Endodermal cell (in vitro differentiated cells): ENCODE results near the gene VAV3. TPM values are rescaled to one million over a fixed set of nuclear protein-coding genes. Genes with fewer than 3 reads are reported as not detected.

Source experiments
- DNase-seq: peaks from one replicate; pipeline ENCODE4 v3.0.0-alpha.2; 2017
- H3K27ac ChIP-seq: 2 replicates; pipeline ENCODE4 v1.5.1; 2013; ENCODE audit warnings: mild to moderate bottlenecking, low read depth, low read length, moderate library complexity
- H3K27me3 ChIP-seq: 2 replicates; pipeline ENCODE4 v1.6.1; 2013; ENCODE audit warnings: mild to moderate bottlenecking, low read length, moderate library complexity; ENCODE audit not compliant: insufficient read depth, control insufficient read depth, poor library complexity, severe bottlenecking
- H3K36me3 ChIP-seq: 2 replicates; pipeline ENCODE4 v1.7.0; 2013; ENCODE audit warnings: mild to moderate bottlenecking, low read length, moderate library complexity; ENCODE audit not compliant: control insufficient read depth, insufficient read depth
- H3K4me1 ChIP-seq: one replicate; pipeline ENCODE4 v1.7.0; 2013; ENCODE audit warnings: low read length; ENCODE audit not compliant: control insufficient read depth, insufficient read depth
- H3K4me3 ChIP-seq: 2 replicates; pipeline ENCODE4 v1.5.1; 2013; ENCODE audit warnings: mild to moderate bottlenecking, low read length, moderate library complexity
- H3K9ac ChIP-seq: 2 replicates; pipeline ENCODE4 v1.6.1; 2013; ENCODE audit warnings: mild to moderate bottlenecking, low read length, moderate library complexity; ENCODE audit not compliant: poor library complexity, severe bottlenecking; ENCODE audit errors: extremely low read depth
- H3K9me3 ChIP-seq: 2 replicates; pipeline ENCODE4 v1.6.1; 2013; ENCODE audit warnings: mild to moderate bottlenecking, low read length, moderate library complexity; ENCODE audit not compliant: control insufficient read depth
- H3K27ac Mint-ChIP-seq: 2 replicates; pipeline ENCODE4 v1.8.0; 2020; ENCODE audit warnings: mixed read lengths
- H3K27me3 Mint-ChIP-seq: 2 replicates; pipeline ENCODE4 v1.8.0; 2021; ENCODE audit warnings: mild to moderate bottlenecking, mixed read lengths; ENCODE audit not compliant: insufficient read depth
- H3K36me3 Mint-ChIP-seq: 2 replicates; pipeline ENCODE4 v1.8.0; 2020; ENCODE audit warnings: low read depth, mixed read lengths
- H3K4me1 Mint-ChIP-seq: 2 replicates; pipeline ENCODE4 v1.8.0; 2020; ENCODE audit warnings: mixed read lengths
- H3K4me3 Mint-ChIP-seq: 2 replicates; pipeline ENCODE4 v1.8.0; 2020; ENCODE audit warnings: mild to moderate bottlenecking, moderate library complexity, mixed read lengths
- H3K9me3 Mint-ChIP-seq: 2 replicates; pipeline ENCODE4 v1.8.0; 2020; ENCODE audit warnings: mild to moderate bottlenecking, mixed read lengths
- CTCF ChIP-seq: fragments of 200-600 bp; sonication (generic); conservative IDR thresholded peaks from 2 replicates; pipeline ENCODE4 v1.5.0; 2021; ENCODE audit warnings: antibody characterized with exemption, mild to moderate bottlenecking
- WGBS, 2 experiments: methylation state at CpG; one replicate each; pipeline versions ENCODE4 v1.1.5 to v1.1.7; 2013; ENCODE audit warnings: missing lambda C conversion rate in 2 of 2, mixed read lengths in 1 of 2; ENCODE audit not compliant: insufficient coverage in 1 of 2, insufficient read length in 1 of 2; 5-methylcytosine and 5-hydroxymethylcytosine counted together
- total RNA-seq, 2 donors: library from RNA; stranded (reverse); fragmentation: NEBNext Ultra II Directional in 1 of 2; extraction: Animal tissue kit (Norgen Biotek cat#: 25700) in 1 of 2; gene quantifications; 2 replicates in 1 of 2; 3 replicates in 1 of 2; pipeline ENCODE4 v1.2.1, GENCODE V29; 2021

The VAV3 gene
- total RNA-seq, 2 donors from 2014 or later, result 6.9 to 9.6 TPM

DNA sequence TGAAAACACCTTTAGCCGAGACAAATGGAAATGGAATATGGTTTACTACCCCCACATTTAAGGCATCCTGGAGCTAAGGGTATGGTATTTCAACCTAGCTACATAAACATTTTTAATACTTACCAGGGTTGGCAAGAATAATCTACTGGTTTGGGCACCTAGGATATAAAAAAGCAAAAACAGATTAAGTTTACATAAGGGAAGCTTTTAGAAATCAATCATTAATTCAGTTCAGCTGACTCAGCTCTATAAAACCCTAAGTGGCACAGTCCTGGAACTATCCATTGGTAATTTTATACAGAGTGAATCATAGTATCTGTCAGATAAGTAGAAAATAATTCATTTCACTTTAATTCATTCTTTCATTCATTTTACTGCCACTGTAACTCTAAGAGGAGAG is 355.2 kb downstream of the VAV3 start:
- Mint-ChIP-seq H3K36me3 (peaks cover 11% of the 10 kb centered on the region), H3K27me3 (no peaks in the 10 kb centered on the region)

GRCh38 chr1:107604825-107605224 is 360.2 kb downstream of the VAV3 start:
- Histone ChIP-seq H3K27ac (no peak overlapping the region), H3K27me3 (no peaks in the 10 kb centered on the region), H3K9ac (no peak overlapping the region), H3K9me3 (peaks cover 8% of the 10 kb centered on the region), H3K4me1 (peaks cover 4% of the 10 kb centered on the region), H3K4me3 (no peak overlapping the region), H3K36me3 (no peaks in the 10 kb centered on the region)
- no peaks in the 10 kb centered on the region for H3K27me3 Mint-ChIP-seq
- H3K36me3 Mint-ChIP-seq, result peaks cover 3% of the 10 kb centered on the region
- H3K4me1 Mint-ChIP-seq, result peaks cover 19% of the 10 kb centered on the region
- H3K9me3 Mint-ChIP-seq, result no peaks in the 10 kb centered on the region
- no peak for TF ChIP-seq CTCF
- H3K4me3 Mint-ChIP-seq, result no peak overlapping the region
- DNase-seq, result no peak
- no peak overlapping the region for H3K27ac Mint-ChIP-seq

More for the DNA sequence above, 355.2 kb downstream of the VAV3 start:
- H3K27ac ChIP-seq, result no peak overlapping the region
- Mint-ChIP-seq H3K9me3 (peaks cover 16% of the 10 kb centered on the region), H3K4me3 (no peak overlapping the region), H3K27ac (no peak overlapping the region), H3K4me1 (peaks cover 7% of the 10 kb centered on the region)
- 87% methylated on average over 1 of the region's 1 CpG; no CpG with 5 or more reads in 1 of the 2 experiments for WGBS, 2 experiments
- H3K27me3 ChIP-seq, result no peaks in the 10 kb centered on the region
- no peak for DNase-seq
- H3K9ac ChIP-seq, result no peak overlapping the region
- peaks cover 25% of the 10 kb centered on the region for H3K9me3 ChIP-seq
- H3K36me3 ChIP-seq, result no peaks in the 10 kb centered on the region
- H3K4me3 ChIP-seq, result no peak overlapping the region
- TF ChIP-seq CTCF, result no peak
- peaks cover 4% of the 10 kb centered on the region for H3K4me1 ChIP-seq

GRCh38 chr1:107600607-107601160 is 364.3 kb downstream of the VAV3 start:
- no peak overlapping the region for H3K27ac Mint-ChIP-seq
- 59 to 67% methylated on average over 3 of the region's 3 CpGs for WGBS, 2 experiments
- no peaks in the 10 kb centered on the region for H3K9me3 Mint-ChIP-seq
- no peak overlapping the region for H3K27ac ChIP-seq
- TF ChIP-seq CTCF, result no peak
- peaks cover 4% of the 10 kb centered on the region for H3K36me3 Mint-ChIP-seq
- DNase-seq, result no peak
- no peak overlapping the region for H3K4me3 Mint-ChIP-seq
- no peak overlapping the region for H3K9ac ChIP-seq
- H3K4me3 ChIP-seq, result no peak overlapping the region
- H3K36me3 ChIP-seq, result no peaks in the 10 kb centered on the region
- no peaks in the 10 kb centered on the region for H3K27me3 ChIP-seq
- no peaks in the 10 kb centered on the region for H3K27me3 Mint-ChIP-seq
- H3K4me1 Mint-ChIP-seq, result peaks cover 35% of the 10 kb centered on the region
- no peaks in the 10 kb centered on the region for H3K9me3 ChIP-seq
- peaks cover 10% of the 10 kb centered on the region for H3K4me1 ChIP-seq
